GM18519 (cell line): ENCODE results near the gene SPDYE16.
A peak's percentile ranks its signal among the peaks of the same experiment; 100 is the strongest.
"Not testable (repeated sequence)": the region's sequence is repeated elsewhere in the genome, so short reads cannot be mapped to it uniquely, and the experiment has no call there.

Experiments
- ATAC-seq: cut with Tn5 transposase; IDR thresholded peaks from one replicate; pipeline ENCODE4 v1.9.1; 2021; ENCODE audit warnings: mild to moderate bottlenecking, moderate library complexity; ENCODE audit not compliant: unreplicated experiment, low FRiP score

Gene SPDYE16

DNA sequence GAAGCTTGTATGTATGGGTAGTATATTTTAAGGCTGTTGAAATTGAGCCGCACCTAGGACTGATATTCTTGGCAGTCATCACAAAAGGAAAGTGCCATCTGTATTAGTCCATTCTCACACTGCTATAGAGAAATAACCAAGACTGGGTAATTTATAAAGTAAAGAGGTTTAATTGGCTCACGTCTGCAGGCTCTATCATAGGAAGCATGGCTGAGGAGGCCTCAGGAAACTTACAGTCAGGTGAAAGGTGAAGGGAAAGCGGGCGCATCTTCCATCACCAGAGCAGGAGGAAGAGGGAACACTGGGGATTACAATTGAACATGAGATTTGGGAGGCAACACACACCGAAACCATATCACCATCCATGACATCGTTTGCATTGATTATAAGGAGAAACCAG, 8.9 kb upstream of the SPDYE16 start:
- ATAC-seq = not testable (repeated sequence)

GRCh38 chr7:76549855-76550248, 6.8 kb upstream of the SPDYE16 start:
- not testable (repeated sequence) for ATAC-seq

- ATAC-seq = peak; percentile 96
Measured at GRCh38 chr7:76549025-76549854, 6.1 kb upstream of the SPDYE16 start.

DNA sequence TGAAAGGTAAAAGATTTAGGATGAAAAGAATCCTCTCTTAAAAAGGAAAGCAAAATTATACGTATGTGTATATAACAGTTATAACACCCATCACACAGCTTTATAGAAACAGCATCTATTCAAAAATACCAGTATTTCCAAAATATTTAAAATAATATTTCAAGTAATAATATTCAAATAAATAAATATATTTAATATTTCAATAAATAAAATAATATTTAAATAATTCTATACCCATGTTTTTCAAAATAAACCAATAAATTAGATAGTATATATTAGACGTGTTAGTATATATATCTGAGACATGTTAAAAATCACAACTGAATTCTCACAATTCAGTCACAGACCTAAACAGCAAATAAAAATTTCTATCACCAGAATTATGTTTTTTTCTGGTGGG, 11.5 kb downstream of the SPDYE16 start:
- ATAC-seq = not testable (repeated sequence)

DNA sequence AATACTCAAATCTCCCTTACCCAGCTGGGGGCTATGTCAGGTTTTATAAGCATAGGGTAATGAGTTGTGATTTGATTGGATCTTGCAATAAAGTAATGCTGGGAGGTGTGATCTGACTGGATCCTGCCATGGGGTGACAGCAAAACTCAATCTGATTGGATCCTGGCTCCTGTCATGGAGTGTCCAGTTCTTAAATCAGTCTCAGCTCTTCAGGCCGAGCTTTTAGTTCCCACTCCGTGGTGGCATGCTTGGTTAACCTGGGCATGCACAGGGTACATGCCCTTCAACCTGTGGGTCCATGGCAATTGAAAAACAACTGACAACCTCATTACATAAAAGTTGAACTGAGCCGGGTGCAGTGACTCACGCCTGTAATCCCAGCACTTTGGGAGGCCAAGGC, 16.9 kb downstream of the SPDYE16 start:
- not testable (repeated sequence) for ATAC-seq

DNA sequence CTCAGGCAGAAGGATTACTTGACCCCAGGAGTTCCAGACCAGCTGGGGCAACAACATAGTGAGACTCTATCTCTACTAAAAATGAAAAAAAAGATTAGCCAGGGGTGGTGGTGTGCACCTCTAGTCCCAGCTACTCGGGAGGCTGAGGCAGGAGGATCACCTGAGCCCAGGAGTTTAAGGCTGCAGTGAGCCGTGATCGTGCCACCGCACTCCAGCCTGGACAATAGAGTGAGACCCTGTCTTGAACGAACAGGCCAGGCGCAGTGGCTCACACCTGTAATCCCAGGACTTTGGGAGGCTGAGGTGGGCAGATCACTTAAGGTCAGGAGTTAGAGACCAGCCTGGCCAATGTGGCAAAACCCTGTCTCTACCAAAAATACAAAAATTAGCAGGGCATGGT, 26.2 kb downstream of the SPDYE16 start:
- not testable (repeated sequence) for ATAC-seq

DNA sequence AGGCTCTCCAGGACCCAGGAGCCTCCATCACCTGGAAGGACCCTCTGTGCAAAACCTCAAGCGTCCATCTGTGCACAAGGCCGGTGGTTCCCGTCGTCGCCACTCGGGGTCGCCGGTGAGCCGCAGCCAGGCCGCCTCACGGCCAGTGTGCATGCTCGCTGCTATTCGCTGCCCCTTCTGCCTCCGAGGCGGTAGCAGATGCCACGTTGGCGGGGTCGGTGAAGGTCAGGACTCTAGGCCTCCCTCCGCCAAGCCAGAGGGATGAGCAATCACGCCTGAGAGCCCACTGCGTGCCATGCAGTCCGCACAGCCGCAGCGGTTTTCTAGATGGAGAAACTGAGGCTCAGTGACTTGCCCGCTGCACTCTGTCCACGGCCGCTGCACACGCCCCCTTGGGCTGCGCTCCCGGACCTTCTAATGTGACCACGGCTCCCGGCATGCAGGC, 27.1 kb downstream of the SPDYE16 start:
- ATAC-seq = no peak

DNA sequence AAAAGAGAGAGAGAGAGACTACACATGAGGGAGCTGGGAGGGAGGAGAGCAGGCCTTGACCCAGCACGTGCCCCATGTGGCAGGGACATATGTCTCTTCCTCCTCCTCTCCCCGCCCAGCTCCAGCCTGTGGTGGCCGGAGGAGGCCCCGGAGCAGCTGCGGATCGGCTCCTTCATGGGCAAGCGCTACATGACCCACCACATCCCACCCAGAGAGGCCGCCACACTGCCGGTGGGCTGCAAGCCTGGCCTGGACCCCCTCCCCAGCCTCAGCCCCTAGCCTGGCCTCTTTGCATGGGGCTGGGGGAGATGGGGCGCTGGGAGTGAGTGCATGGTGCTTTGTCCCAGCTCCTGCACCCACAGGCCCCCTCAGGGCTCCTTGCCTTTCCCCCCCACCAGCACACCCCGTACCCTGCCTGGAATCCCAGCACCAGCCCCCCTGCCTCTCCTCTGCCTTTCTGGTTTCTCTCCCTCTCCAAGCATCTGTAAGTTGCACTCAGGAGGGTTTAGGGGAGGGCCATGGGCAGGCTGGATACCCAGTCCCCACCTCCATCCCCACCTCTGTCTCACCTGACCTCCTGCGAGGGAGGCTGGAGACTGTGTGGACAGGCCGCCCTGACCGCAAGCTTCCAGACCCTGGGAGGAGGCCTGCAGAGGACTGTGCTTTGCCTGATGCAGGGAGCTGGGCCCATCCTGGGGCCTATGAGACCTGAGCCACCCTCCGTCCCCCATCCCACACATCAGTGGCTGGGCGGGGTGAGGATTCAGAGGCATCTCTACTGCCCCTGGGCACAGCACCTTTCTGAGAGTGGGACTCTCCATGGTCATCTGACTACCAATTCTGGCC, 27.9 kb downstream of the SPDYE16 start:
- ATAC-seq = no peak

- no peak for ATAC-seq
Measured at GRCh38 chr7:76513817-76514799, 29.0 kb downstream of the SPDYE16 start.

GRCh38 chr7:76512941-76513816, 29.9 kb downstream of the SPDYE16 start:
- ATAC-seq = no peak

- not testable (repeated sequence) for ATAC-seq
Measured at GRCh38 chr7:76511911-76512885, 30.9 kb downstream of the SPDYE16 start.

DNA sequence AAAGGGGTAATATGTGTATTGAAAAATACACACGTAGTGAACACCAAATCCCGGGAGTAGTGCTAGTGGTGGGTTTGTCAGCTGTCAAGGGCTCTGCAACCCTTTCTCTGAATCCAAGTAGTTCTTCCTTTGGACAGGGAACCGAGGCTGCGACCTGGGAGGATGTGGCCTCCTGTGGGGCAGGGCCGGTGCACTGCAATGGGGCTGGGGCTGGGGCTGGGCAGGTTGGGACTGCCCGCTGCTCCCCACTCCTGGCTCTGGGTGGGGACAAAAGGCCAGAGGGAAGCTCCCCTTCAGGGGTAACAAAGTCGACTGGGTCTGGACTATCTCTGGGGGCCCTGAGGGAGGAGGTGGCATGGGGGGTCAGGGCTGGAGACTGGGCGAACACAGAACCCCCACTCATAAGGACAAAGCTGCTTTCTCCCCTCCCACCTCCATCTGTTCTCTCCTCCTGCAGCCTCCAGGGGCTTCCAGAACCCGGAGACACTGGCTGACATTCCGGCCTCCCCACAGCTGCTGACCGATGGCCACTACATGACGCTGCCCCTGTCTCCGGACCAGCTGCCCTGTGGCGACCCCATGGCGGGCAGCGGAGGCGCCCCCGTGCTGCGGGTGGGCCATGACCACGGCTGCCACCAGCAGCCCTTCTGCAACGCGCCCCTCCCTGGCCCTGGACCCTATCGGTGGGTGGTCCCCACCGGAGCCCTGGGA, 31.7 kb downstream of the SPDYE16 start:
- ATAC-seq = not testable (repeated sequence)

DNA sequence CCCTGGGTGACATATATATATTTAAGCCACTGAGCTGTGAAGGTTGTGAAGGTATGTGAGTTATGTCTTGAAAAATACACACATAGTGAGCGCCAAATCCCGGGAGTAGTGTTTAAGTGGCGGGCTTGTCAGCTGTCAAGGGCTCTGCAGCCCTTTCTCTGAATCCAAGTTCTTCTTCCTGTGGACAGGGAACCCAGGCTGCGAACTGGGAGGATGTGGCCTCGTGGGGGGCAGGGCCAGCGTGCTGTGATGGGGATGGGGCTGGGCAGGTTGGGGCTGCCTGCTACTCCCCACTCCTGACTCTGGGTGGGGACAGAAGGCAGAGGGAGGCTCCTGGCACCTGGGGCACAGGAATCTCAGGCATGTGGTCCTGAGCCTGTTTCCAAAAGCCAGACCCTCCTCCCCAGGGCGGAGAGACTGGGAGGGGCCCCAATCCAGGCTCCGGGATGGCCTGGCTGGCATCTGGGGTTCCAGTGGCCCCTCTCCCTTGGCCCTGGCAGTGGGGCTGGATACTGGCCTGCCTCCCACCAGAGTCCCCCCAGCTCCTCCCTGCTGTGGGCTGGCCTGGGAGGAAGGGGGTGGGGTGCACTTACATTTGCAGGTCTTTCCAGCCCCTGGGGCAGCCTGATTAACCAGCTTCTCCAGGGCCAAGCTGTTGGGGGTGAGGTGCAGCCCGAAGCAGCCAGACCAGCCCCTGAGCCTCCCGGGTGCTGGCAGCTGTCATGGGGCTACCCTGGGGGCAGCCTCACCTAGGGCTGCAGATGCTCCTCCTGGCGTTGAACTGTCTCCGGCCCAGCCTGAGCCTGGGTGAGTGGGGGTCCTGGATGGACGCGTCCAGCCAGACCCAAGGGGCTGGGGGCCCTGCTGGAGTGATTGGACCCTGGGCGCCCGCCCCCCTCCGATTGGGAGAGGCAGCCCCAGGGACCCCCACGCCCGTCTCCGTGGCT, 32.9 kb downstream of the SPDYE16 start, which contains the start of gene UPK3B:
TSS of gene UPK3B (plus strand) at position 622 of the 947 bp plus-strand sequence. CDS start at position 723, 101 bp downstream.
- no peak for ATAC-seq

DNA sequence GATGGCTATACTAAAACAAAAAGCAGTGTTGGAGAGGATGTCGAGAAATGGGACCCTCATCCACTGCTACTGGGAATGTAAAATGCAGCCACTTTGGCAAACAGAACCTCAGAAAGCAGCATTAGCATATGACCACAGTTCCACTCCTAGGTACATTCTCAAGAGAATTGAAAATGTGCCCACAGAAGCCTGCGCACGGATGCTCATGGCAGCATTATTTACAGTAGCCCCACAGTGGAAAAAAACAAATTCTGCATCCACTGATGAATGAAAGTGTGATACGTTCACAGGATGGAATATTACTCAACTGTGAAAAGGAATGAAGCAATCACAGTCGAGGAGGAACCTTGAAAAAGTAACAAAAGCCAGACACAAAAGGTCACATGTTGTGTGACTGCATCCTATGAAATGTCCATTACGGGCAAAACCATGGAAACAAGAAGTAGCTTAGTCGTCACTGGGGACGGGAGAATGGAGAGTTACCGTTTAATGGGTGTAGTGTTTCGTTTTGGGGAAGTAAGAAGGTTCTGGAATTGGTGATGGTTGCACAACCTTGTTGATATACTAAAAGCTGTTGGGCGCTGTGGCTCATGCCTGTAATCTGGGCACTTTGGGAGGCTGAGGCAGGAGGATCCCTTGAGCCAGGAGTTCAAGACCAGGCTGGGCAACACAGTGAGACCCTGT, 35.2 kb downstream of the SPDYE16 start:
- ATAC-seq = no peak

DNA sequence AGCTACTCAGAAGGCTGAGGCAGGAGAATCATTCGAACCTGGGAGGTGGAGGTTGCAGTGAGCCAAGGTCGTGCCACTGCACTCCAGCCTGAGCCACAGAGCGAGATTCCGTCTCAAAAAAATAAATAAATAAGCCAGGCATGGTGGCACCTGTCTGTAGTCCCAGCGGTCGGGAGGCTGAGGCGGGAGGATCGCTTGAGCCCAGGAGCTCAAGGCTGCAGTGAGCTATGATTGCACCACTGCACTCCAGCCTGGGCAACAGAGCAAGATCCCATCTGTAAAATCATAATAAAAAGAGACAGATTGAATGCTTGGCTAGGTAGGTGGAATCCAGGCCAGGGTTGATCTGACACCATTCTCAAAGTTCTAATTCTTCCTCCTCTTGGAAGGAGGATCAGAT, 36.5 kb downstream of the SPDYE16 start:
- not testable (repeated sequence) for ATAC-seq

DNA sequence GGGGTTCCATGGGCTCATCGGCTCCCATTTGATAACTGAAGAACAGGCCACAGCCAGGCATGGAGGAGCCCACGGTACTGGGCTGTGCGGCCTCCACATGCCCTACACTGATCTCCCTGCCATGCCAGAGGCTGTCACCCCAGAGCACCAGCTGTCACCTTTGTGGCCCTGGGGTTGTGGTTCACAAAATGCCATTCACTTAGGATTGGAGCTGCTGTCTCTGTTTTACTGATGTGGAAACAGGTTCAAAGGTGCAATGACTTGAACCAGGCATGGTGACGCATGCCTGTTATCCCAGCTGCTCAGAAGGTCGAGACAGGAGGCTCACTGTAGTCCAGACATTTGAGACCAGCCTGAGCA, 37.0 kb downstream of the SPDYE16 start:
- no peak for ATAC-seq
